DMS53 treated with DMSO at 0.1 percent for 48 hours (cell line): Measurements from ENCODE around the gene RRAGC.
"Not testable (repeated sequence)": the region's sequence is repeated elsewhere in the genome, so short reads cannot be mapped to it uniquely, and the experiment has no call there.

ENCODE experiments used
- DNase-seq: peaks from one replicate; lab custom pipeline; 2025; ENCODE audit not compliant: unreplicated experiment; lab: John Stamatoyannopoulos, UW

Gene RRAGC

GRCh38 chr1:38858833-38859560, 575 bp downstream of the RRAGC start:
- DNase-seq: peak; percentile 25

GRCh38 chr1:38852780-38853179, 6.8 kb downstream of the RRAGC start:
- DNase-seq: no peak

GRCh38 chr1:38848071-38848470, 11.5 kb downstream of the RRAGC start:
- DNase-seq: no peak

DNA sequence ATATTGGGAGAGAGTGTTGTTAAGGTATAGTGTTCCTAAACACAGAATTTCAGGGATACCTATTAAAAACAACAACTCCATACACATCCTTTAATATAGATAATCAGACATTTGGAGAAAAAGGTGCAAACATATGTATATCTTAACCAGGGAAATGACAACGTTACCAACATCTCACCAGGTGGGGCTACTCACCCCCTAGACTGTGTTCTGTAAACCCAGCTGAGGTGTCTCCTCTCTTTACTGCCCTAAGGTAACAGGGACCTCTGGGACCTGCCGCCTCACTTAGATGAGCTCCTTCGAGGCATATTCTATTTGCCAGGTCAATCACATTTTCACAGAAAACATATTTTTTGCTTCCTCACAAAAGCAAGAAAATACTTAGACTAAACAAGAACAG, 13.4 kb downstream of the RRAGC start:
- no peak for DNase-seq

DNA sequence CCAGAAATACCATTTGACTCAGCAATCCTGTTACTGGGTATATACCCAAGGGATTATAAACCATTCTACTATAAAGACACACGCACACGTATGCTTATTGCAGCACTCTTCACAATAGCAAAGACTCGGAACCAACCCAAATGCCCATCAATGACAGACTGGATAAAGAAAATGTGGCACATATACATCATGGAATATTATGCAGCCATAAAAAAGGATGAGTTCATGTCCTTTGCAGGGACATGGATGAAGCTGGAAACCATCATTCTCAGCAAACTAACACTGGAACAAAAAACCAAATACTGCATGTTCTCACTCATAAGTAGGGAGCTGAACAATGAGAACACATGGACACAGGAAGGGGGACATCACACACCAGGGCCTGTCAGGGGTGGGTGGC, 14.5 kb downstream of the RRAGC start:
- DNase-seq: not testable (repeated sequence)

DNA sequence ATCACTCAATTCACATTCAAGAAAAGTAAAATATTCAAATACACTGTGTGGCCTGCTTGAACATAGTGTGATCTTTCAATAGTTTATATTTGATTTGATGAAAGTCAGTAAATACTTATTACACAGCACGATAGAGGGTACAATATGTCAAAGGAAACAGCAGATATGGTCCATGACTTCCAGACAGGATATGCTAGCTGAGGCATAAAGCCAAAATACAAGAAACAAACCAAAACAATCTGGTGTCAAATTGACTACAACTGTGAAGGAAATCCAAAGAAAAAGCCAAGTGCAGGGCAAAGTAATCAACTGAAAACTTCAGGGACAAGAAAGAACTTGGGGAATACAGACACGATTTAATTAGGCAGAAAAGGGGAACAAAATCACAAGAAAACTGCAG, 19.3 kb downstream of the RRAGC start:
- DNase-seq: no peak

DNA sequence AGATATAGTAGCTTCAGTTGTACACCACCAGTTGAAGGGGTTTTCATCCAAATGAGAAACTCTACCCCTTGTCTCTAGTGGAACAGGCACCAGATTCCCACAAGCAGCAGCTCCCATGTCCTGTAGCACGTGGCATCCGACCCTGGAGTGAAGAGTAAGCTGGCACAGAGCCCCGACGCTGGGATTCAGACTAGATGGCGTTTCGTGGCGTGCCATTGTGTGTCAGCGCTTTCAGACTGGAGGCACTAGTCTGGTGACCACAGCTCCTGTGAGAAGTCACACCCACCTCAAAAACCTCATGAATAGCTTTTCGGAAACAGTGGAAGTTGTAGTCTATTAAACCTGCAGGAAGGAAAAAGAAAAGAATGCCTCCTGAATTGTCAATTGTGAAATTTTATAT, 20.2 kb downstream of the RRAGC start:
- no peak for DNase-seq

DNA sequence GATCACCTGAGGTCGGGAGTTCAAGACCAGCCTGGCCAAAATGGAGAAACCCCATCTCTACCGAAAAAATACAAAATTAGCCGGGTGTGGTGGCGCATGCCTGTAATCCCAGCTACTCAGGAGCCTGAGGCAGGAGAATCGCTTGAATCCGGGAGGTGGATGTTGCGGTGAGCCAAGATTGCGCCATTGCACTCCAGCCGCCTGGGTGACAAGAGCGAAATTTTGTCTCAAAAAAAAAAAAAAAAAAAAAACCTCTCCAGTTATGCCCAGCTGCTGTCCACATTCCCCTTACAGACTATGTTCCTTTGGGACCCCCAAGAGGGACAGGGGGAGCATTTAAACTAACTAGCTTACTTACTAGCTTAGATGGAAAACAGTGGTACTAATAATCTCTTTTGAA, 23.3 kb downstream of the RRAGC start:
- DNase-seq: not testable (repeated sequence)

GRCh38 chr1:38834937-38835827, 24.4 kb downstream of the RRAGC start:
- DNase-seq: peak; percentile 91

GRCh38 chr1:38834221-38834782, 25.3 kb downstream of the RRAGC start:
- DNase-seq: no peak

GRCh38 chr1:38833146-38833545, 26.4 kb downstream of the RRAGC start:
- no peak for DNase-seq

DNA sequence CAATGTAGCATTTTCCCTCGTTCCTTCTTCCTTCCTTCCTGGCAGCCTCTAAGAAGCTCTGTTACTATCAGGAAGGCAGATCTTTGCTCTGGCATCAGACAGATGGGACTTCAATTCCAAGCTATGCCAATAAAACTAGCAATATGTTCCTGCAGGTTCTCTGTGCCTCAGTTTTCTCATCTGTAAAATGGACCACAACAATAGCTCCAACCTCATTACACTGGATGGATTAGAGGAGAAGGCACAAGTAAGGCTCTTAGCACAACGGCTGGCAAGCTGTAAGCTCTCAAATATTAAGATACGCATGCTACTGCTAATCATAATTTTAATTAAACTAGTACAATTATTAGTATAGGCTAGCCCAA, 27.2 kb downstream of the RRAGC start:
- no peak for DNase-seq

- DNase-seq: no peak
These were observed 27.7 kb downstream of the RRAGC start for GRCh38 chr1:38831731-38832369.

- no peak for DNase-seq
These were observed 30.2 kb downstream of the RRAGC start for GRCh38 chr1:38829368-38829767.

DNA sequence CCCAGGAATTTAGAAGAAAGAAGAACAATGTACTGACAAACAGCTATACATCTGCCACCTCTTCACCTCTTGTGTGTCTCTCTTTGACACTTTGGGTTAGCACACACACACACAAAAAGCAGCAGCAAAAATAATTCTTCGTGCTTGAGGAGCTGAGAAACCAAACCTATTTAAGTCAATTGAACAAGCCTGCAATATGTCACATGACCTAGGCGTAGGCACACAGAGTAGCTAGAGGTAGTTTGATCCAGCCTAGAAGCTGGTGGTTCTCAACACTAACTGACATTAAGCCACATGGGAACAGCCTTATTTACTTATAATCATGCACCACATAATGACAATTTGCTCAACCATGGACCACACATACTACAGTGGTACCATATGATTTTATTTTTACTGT, 32.3 kb downstream of the RRAGC start:
- DNase-seq: no peak

DNA sequence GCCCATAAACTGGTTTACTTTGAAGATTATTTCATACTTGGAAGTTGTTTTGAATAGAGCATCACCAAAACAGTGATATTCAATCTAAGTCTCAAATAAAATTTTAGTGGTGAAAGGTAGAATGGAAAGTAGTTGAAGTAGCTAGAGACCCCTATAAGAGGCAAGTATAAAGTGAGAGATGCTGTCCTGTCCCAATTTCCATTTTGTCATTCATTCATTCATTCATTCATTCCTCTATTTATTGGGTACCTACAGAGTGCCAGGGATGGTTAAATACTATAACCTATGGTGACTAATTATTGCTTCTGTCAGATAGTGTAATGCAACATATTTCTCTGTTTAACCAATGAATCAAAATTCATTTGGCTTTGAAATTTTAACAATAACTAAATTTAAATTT, 32.7 kb downstream of the RRAGC start:
- DNase-seq: no peak

DNA sequence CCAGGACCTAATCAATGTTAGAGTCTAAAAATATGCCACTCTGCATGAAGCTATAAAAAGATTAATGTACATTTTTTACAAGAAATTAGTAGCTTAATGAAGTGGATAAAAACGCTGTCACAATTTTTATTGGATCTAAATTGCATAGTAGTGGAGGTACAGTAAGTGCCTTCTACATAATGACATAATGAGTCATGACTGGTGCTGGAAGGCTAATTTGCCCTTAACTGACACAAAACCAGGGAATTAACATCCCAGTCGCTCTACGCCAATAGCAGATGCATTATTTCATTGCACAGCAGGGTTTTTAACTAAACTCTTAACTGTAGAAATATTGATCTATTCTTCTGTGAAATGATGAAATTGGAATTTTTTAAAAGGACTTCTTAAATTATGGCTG, 33.3 kb downstream of the RRAGC start:
- DNase-seq: no peak

GRCh38 chr1:38820860-38821259, 38.7 kb downstream of the RRAGC start:
- no peak for DNase-seq

DNA sequence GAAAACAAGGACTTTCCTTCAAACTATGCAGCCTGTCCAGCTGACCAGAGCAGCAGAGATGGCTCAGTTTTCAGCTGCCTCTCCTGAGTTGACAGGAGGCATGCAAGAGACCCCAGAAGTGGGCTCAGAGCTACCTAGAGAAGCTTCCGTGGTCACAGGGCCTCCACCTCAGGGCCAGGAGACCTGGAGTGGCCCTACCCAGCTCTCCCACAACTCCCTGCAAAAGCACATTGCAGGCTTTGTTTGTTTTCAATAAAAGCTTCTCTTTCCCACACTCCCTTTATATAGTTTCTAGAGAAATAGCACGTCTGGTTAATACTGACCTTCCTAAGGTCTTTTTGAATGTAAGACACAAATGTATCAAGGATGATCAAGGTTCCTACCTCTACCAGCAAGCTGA, 40.1 kb downstream of the RRAGC start:
- DNase-seq: no peak

GRCh38 chr1:38819040-38819439, 40.5 kb downstream of the RRAGC start:
- no peak for DNase-seq

GRCh38 chr1:38818175-38818976, 41.2 kb downstream of the RRAGC start:
- DNase-seq: no peak
